ENCODE results near the gene AMHR2.

Gene AMHR2

DNA sequence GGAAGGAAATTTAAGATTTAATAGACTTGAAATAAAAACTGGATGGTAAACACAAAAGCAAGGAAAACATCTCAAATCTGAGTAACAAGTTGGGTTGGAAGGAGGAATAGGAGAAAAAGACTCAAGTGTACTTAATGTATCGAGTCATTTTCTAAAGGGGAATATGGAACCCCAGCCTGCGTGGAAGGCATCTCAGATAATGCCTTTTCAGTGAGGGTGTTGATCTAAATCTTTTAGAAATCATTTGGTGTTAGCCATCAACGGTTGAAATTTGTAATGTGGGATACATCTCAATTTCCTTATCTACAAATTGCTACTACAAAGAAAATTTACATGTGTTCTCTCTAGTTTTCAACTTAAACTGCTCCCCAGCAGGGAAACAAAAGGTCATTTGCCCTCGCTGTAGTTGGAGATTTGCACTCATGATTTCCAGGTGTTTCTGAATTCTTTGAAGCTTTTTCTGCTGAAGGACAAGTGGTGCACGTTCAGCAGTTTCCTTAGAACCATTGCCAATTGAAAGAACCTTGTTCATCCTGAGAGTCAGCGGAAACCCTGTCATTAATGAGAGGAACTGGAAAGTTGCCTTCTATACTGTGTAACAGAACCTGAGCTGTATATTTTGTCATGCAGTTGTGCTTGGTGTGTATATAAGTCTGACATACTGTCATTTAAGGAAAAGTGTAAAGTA is 30.4 kb downstream of the AMHR2 start:
- DNase-seq: no peak

DNA sequence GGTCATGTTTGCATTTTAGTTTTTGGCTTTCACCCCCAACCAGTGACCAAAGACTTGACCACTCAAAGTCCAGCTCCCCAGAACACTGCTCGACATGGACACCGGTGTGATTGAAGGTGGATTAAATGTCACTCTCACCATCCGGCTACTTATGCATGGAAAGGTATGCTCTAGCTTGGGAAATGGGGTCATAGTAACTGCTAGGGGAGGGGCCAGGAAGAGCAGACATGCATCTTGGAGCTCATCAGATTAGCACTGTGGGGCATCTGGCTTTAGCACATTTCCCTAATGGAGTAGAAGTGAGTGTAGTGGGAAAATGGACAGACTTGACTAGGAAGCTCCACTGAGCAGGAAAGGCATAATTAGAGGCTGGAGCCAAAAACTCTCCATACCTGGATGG is 31.1 kb downstream of the AMHR2 start:
- no peak for DNase-seq

DNA sequence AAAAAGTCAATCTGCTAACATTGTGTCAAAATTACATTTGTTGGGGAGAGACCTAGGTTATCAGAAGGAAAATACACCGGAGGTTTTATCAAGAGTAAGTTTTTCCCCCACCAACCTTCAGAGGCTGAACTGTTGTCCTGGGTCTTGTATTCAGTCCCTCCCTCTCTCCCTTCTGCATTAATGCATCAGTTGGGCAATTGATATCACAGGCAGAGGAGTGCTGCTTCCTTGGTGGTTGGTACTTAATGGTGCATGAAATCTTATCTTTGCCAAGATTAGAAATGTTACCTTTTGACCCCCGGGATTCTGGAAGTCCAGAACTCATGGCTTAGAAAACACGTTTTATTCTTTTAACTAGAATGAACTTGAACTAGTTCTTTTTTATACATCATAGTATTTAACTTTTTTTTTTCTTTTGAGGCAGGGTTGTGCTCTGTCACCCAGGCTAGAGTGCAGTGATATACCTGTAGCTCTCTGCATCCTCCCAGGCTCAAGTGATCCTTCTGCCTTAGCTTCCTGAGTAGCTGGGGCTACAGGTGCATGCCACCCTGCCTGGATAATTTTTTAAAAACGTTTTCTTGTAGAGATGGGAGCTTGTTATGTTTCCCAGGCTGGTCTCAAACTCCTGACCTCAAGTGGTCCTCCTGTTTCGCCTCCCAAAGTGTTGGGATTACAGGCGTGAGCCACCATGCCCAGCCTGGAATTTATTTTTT is 33.2 kb downstream of the AMHR2 start:
- DNase-seq: no peak

DNA sequence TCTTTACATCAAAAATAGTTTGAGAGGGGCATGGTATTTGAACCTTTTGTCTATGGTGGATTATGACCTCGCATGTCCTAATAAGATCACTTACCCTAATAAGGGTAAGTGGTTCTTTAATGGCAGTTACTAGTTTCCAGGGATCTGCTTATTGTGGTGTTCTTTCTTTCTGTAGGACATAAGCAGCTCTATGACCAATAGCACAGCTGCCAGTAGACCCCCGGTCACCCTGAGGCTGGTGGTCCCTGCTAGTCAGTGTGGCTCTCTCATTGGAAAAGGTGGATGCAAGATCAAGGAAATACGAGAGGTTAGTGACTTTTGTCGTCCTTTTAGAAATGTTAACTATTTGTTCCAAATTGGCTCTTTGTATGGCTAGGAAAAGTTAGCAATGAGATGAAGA is 35.4 kb downstream of the AMHR2 start:
- DNase-seq: no peak

DNA sequence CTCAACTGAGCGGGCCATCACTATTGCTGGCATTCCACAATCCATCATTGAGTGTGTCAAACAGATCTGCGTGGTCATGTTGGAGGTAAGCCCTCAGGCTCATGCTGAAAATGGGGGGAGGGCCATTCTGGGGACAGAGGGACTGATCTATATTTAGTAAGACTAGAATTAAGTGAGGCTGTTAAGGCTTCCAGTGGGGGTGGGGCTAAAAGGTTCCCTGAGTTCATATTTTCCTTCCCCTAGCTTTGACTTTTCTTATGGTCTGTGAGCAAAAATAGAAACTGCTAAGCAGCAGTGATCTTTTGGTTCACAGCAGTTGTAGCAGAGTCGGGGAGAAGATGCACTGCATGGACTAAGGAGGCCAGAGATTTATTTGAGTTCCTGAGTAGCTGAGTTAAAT is 37.4 kb downstream of the AMHR2 start:
- no peak for DNase-seq

DNA sequence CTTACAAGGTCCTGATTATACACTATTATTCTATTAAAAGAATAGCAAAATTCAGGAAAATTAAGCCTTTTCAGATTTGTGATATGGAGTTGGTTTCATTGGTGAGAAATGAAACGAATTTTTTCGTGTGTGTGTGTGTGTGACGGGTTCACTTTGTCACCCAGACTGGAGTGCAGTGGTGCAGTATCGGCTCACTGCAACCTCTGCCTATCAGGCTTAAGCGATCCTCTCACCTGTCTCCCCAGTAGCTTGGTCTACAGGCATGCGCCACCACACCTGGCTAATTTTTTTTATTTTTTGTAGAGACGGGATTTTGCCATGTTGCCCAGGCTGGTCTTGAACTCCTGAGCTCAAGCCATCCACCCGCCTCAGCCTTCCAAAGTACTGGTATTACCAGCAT is 37.9 kb downstream of the AMHR2 start:
- no peak for DNase-seq

DNA sequence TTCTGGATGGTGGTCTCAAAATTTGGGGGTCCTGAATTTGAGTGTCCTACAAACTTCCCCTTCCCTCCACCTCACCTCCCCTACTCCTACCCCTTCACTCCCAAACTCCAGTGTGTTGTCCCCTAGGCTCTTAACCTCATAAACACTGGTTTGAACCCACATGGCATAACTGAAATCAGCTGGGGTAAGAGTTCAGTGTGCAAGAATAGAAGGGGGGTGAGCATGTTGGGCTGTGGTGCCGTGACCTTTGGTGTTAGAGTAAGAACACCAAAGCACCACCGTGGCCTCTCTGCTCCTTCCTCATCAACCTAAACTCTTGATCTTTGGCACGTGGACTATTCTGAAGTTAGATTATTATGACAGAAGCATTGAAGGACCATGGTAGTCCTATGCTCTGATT is 39.3 kb downstream of the AMHR2 start:
- no peak for DNase-seq

DNA sequence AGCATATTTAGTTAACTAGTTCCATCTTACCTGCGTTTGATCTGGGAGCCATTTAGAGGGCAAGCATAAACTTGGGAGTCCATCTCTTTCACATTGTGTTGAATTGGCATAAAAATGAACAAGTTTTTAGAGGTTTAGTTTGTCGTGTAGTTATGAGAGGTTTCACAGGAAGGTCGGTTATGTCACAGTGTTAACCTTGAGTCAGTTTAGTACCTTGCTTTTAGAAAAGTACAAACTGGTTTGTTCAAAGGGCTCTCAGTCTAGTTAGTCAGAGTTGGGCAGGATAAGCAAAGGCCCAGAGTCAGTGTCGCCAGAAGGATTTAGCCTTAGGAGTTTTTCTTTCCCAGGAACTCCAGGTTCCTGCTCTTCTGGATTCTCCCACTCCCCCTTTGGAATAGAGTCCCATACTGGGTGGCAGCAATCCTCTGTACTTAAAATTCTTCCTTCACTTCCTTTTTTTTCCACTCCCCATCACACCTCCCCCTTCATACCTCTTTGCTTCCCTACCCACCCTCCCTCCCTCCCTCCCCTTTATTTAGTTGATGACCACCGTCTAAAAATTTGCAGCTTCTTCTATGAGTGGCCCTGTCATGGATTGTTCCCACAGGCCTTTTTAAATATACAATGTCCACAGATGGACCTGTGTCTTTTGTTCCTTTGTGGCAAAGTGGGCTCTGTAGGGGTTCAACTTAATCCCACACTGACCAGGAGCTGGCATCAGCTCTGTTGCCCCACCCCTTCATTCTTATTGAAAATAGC is 40.3 kb downstream of the AMHR2 start:
- DNase-seq: no peak

DNA sequence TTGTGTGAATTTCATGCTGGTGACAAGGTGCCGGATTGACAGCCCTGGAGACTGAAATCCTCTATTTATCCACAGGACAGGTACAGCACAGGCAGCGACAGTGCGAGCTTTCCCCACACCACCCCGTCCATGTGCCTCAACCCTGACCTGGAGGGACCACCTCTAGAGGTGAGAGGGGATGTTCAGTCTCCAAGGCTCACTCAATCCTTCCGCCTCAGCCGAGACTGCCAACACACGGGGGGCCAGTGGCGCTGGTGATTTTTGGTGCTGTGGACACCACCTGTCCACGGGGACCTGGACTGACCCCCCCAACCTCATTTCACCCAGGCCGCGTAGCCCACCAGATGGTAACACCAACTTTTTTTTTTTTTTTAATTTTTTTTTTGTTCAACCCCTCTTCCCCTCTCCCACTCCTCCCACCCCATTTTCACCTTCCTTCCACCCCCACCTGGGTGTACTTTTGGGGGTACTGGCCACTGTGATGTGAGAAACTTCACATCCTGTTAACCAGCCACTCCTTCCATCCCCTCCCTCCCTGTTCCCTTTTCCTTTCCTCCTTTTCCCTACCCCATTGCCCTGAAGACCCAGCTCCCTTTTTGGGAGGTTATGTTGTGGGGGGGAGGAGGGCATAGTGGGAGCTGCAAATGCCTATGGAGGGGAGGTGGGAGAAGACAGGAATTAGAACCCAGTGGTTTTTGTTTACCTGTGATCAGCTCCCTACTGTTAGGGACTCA is 41.2 kb downstream of the AMHR2 start:
- no peak for DNase-seq

DNA sequence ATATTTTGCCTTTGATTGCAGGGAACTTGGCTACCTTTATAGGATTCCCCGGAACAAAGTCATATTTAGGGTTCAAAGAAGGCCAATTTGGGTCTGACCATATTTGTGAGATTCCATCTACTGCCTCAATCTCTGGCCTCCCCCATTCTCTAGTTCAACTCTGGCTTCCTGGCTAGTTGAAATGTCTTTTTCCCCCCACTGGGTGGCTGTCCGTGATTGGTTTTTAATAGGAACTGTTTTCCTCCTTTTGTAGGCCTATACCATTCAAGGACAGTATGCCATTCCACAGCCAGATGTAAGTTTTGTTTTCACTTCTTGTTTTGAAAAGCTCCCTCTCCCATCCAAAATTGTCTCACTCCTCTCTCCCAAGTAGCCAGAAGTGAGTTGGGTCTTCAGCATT is 42.0 kb downstream of the AMHR2 start:
- no peak for DNase-seq

DNA sequence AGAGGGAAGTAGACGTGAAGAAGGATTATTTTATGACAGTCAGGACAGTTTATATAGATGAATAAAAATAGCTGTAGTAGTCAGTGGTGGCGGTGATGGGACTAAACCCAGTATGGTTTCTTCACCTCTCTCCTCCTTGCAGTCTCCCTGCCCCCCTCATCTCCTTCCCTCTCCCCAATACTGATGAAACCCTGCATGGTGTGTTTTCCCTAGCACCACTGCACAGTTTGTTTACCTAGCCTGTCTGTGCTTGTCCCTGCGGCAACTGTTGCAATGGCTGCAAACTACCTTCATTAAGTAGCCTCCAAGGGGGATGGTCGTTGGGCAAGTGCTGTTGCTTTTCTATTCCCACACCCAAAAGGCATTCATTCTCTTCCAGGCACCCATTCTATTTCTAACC is 43.0 kb downstream of the AMHR2 start:
- DNase-seq: no peak

DNA sequence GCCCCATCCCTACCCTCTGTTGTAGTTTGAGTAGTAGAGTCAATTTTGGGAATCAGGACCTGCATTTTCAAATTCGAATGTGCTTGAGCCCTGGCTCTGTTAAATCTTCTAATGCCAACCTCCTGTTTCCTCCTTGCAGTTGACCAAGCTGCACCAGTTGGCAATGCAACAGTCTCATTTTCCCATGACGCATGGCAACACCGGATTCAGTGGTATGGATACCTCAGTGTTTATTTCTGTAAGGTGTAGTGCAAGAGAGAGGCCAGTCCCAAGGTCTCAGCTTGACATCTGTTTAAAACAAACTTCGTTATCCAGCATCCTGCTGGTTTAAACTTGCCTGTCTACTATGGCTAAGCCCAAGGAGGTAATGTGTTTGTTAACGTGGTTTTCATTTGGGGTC is 43.4 kb downstream of the AMHR2 start:
- no peak for DNase-seq

DNA sequence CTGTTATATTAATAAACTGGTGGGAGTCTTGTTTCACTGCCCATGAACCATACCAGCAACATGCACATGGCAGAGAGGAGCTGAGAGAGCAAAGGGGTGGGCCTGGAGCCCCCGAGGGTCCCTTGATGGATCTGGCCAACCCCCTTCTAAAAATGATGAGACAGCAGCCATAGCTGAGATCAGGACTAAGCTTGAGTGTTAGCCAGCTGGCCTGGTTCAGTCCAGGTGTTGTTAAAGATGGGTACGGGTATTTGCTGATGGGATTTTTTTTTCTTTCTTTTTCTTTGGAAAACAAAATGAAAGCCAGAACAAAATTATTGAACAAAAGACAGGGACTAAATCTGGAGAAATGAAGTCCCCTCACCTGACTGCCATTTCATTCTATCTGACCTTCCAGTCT is 44.2 kb downstream of the AMHR2 start:
- DNase-seq: no peak

DNA sequence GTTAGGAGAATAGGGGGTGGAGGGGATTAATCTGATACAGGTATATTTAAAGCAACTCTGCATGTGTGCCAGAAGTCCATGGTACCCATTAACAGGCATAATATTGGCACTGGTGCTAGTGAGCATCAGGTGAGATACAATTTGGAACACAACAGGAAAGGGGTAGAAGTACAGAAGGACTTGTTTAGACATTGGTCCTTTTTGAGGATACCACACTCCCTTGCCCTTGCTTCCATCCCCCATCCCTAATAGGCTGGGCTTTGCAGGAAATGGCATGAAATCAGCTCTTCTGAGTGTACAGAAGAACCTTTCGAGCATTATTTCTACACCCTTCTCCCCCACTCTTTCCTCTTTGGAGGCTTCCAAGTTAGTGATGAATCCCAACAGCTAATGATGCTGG is 44.6 kb downstream of the AMHR2 start:
- DNase-seq: no peak

DNA sequence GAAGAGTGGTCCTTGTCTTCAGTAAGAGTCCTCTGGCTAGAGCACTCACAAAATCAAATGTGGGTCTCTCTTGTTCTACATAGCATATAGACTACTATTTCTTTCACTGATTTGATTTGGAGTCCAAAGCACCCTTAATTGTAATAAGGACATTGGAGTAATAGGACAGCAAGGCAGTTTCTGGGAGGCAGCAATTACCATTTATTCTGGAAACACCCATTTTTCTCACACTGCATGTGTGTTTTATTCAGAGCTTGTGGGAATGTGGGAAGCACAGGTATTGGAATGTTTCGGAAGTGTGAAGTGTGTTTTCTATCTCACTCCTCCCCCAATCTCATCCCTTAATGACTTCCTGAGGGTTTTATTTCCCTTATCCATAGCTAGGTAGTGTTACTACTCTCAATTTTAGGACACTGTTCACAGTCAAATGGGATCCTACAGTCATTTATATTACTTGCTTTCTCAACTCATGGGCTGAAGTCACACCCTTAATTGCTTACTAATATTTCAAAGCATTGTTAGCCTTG is 48.5 kb downstream of the AMHR2 start:
- DNase-seq: no peak

DNA sequence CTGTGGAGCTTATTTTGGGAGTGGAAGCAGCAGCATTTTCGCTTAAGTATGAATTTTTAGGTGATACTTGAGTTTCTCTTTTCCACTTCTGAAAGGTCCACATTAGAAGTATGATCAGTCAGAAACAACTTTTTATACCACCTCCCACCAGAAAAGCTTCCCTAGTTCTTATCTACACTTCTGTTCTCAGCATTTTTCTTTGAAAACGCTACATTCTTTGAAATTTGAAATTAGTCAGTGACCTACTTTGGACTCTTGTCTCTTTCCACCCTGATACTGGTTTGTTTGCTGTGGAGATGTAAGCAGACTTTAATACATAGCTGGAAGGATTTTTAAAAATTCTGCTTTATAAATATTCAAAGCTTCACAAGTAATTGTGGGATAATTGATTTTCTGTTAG is 50.4 kb downstream of the AMHR2 start:
- DNase-seq: no peak

DNA sequence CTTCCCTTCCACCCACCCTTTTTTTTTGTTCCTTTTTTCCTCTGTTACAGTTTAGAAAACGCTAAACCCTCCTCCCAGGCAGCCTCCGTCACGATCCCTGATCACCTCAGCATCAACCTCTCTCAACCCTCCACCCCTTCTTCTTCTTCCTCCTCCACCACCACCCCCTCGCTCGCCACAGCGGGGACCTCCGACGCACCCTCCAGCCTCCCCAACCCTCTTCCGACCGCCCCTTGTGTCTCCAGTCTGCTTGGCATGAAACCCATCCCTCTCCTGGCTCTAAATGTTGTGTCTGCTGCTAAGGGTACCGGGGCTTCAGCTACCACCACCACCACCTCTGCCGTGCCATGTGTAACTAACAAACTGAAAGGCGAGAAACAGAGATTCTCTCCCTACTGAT is 51.2 kb downstream of the AMHR2 start:
- no peak for DNase-seq

DNA sequence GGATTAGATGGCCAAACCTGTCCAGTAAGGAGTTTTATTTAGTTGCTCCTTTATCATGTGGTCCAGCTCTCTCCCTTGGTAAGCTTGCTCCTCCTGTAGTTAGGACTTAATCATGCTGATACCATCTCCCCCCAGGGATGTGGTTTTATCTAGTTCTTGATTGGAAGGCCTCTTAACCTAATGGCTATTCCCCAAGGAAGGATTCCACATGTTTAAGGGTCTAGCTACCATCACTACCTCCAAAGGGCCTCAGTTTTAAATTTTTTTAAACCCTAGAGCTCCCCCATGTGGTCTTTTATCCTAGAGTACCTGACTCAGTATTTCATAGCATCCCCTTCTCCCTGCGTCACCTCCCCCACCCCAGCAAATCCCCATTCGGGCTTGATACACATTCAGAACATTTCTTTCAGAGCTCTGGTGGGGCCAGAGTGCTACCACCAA is 53.1 kb downstream of the AMHR2 start:
- DNase-seq: no peak

DNA sequence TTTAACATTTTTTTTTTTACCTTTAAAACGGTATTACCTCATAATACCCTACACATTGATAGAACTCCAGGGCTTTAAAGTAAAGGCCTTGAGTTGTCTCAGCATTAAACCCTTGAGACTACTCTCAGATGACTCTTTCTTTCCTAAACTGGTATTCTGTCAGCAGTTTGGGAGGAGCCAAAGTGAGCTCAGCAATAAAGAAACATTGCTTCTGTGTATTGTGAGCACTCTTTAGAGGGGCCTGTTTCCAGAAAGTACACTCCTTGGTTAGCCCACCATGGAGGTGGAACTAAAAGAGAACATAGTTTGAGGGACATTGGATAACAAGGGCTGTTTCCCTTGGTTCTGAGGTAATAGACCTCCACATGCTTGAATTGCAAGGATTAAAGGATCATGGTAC is 55.2 kb downstream of the AMHR2 start:
- DNase-seq: no peak

DNA sequence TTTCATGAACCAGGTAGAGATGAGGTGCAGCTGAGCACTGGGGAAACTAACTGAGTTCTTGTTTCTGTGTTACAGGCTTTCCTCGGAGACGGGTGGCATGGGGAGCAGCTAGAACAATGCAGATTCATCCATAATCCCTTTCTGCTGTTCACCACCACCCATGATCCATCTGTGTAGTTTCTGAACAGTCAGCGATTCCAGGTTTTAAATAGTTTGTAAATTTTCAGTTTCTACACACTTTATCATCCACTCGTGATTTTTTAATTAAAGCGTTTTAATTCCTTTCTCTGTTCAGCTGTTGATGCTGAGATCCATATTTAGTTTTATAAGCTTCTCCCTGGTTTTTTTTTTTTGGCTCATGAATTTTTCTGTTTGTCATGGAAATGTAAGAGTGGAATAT is 55.7 kb downstream of the AMHR2 start:
- DNase-seq: no peak

DNA sequence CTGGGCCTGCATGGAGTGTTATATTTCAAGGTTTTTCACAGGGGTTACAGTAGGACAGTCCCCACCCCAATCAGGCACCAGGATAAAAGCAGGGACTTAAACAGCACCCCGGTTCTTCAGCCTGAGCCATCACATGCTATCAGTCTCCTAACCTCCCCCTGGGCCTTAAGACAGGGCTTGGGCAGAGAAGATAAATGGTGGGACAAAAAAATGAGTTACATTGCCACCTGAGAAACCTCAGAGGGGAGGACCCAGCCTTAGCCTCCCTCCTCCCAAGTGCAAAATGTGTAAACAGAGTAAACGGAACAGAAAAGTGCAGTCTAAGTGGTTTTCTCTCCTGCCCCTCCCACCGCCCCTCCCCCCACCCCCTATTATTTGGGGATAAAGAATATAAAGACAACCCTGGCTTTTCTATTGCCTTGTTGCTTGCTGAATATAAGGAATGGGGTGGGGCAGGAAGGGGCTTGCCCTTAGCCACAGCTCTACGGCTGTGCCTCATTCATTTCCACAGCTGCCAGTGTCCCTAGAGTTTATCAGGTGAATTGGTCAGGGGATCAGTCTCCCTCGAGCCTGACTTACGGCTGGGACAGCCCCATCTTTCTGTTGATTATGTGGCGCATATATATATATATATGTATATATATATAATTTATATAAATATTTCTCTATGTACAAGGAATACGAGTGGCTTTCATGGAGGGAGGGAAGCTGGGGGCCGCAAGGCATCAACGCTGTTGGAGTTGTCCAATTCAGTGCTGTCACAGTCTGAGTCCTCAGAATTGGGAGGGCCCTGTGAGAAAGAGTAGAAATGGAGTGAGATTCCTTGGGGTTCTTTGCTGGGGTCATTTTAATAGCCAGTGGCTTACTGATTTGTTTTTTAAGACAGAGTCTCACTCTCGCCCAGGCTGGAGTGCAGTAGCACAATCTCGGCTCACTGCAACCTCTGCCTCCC is 57.1 kb downstream of the AMHR2 start:
- DNase-seq: no peak
